K562 (cell line): Measurements from ENCODE around the gene JUNB. TPM values are rescaled to one million over a fixed set of nuclear protein-coding genes. Genes with fewer than 3 reads are reported as not detected.

ENCODE experiments used
- DMBX1 ChIP-seq: fragments of 250-450 bp; sonication (Bioruptor Pico); IDR thresholded peaks from 2 replicates; pipeline ENCODE4 v1.8.0; 2022; ENCODE audit warnings: inconsistent platforms, mild to moderate bottlenecking, moderate library complexity, borderline replicate concordance
- E2F6 ChIP-seq, 2 experiments: IDR thresholded peaks; 2 replicates each; pipeline ENCODE4 v1.6.1; 2011; ENCODE audit warnings: borderline replicate concordance in 1 of 2, control low read depth in 1 of 2, low read depth in 1 of 2, low read length in 1 of 2, mild to moderate bottlenecking in 1 of 2, mixed read lengths in 1 of 2, moderate library complexity in 1 of 2; ENCODE audit not compliant: insufficient read depth in 1 of 2, insufficient read length in 1 of 2, poor library complexity in 1 of 2, severe bottlenecking in 1 of 2; ENCODE audit errors: extremely low read depth in 1 of 2
- ELK3 ChIP-seq: fragments of 450-650 bp; formaldehyde crosslinking; IDR thresholded peaks from 2 replicates; pipeline ENCODE4 v1.4.0; 2020; ENCODE audit warnings: mild to moderate bottlenecking
- ETV1 ChIP-seq: fragments of 450-650 bp; conservative IDR thresholded peaks from 2 replicates; pipeline ENCODE4 v1.6.1; 2016; ENCODE audit warnings: missing genetic modification characterization, control low read depth, low read depth, missing compliant biosample characterization
- EZH2 ChIP-seq: IDR thresholded peaks from 2 replicates; pipeline ENCODE4 v1.6.1; 2012; ENCODE audit warnings: low read depth, mild to moderate bottlenecking, inconsistent platforms, low read length, borderline replicate concordance
- GATA2 ChIP-seq: sonication (generic); formaldehyde crosslinking; IDR thresholded peaks from 2 replicates; pipeline ENCODE4 v1.4.0; 2020; ENCODE audit warnings: mild to moderate bottlenecking, missing genetic modification reagents
- HMG20A ChIP-seq: fragments of 450-650 bp; formaldehyde crosslinking; conservative IDR thresholded peaks from 2 replicates; pipeline ENCODE4 v1.4.0; 2020; ENCODE audit warnings: mild to moderate bottlenecking, mixed read lengths
- HMGXB4 ChIP-seq: sonication (generic); formaldehyde crosslinking; IDR thresholded peaks from 2 replicates; pipeline ENCODE4 v1.8.1; 2023; ENCODE audit warnings: mild to moderate bottlenecking, missing genetic modification reagents
- MAZ ChIP-seq, 2 experiments: fragments of 450-650 bp in 1 of 2; sonication (generic) in 1 of 2; formaldehyde crosslinking; IDR thresholded peaks in 1 of 2; conservative IDR thresholded peaks in 1 of 2; 2 replicates each; pipeline versions ENCODE4 v1.4.0 to v1.5.0; 2020; ENCODE audit warnings: mild to moderate bottlenecking in 1 of 2, missing genetic modification reagents in 1 of 2
- MYNN ChIP-seq, 2 experiments: sonication (generic); formaldehyde crosslinking in 1 of 2; IDR thresholded peaks; 2 replicates each; pipeline versions ENCODE4 v1.5.0 to v1.6.1; 2016 to 2020; ENCODE audit warnings: antibody characterized with exemption in 1 of 2, missing genetic modification reagents in 1 of 2
- PHF21A ChIP-seq: fragments of 450-650 bp; IDR thresholded peaks from 2 replicates; pipeline ENCODE4 v1.6.1; 2017; ENCODE audit warnings: low read depth, borderline replicate concordance
- PML ChIP-seq: IDR thresholded peaks from 2 replicates; pipeline ENCODE4 v1.6.1; 2012; ENCODE audit warnings: low read length, inconsistent platforms
- SIX5 ChIP-seq, 2 experiments: IDR thresholded peaks; 2 replicates each; pipeline ENCODE4 v1.6.1; 2011; ENCODE audit warnings: low read length in 2 of 2, borderline replicate concordance in 1 of 2, low read depth in 1 of 2, mild to moderate bottlenecking in 1 of 2, moderate library complexity in 1 of 2; ENCODE audit not compliant: insufficient read depth in 1 of 2
- TEAD1 ChIP-seq, 2 experiments: fragments of 450-650 bp in 1 of 2; sonication (generic) in 1 of 2; formaldehyde crosslinking; IDR thresholded peaks; 2 replicates each; pipeline versions ENCODE4 v1.4.0 to v1.8.0; 2020 to 2022; ENCODE audit warnings: mild to moderate bottlenecking in 2 of 2, missing genetic modification reagents in 1 of 2
- ZFPM2 ChIP-seq: fragments of 250-450 bp; sonication (Bioruptor Pico); IDR thresholded peaks from 2 replicates; pipeline ENCODE4 v1.5.1; 2022; ENCODE audit warnings: mild to moderate bottlenecking
- ZNF197 ChIP-seq: fragments of 200-800 bp; sonication (Bioruptor generic); IDR thresholded peaks from 2 replicates; pipeline ENCODE4 v1.6.1; 2016; ENCODE audit warnings: low read depth, missing genetic modification characterization, missing compliant biosample characterization
- ZNF3 ChIP-seq: fragments of 250-450 bp; sonication (Bioruptor Pico); IDR thresholded peaks from 2 replicates; pipeline ENCODE4 v1.5.0; 2021; ENCODE audit warnings: mild to moderate bottlenecking, moderate library complexity
- ZNF507 ChIP-seq: conservative IDR thresholded peaks from 2 replicates; pipeline ENCODE4 v1.6.1; 2017; ENCODE audit warnings: missing genetic modification characterization, missing compliant biosample characterization
- ZNF639 ChIP-seq, 2 experiments: fragments of 200-800 bp in 1 of 2; sonication (Bioruptor generic) in 1 of 2; sonication (generic) in 1 of 2; formaldehyde crosslinking in 1 of 2; IDR thresholded peaks in 1 of 2; conservative IDR thresholded peaks in 1 of 2; 2 replicates each; pipeline versions ENCODE4 v1.5.0 to v1.6.1; 2016 to 2020; ENCODE audit warnings: missing compliant biosample characterization in 1 of 2, missing genetic modification characterization in 1 of 2, missing genetic modification reagents in 1 of 2
- polyA plus RNA-seq, 8 experiments: library from polyadenylated mRNA; depleted of rRNA in 4 of 8; stranded (reverse) in 5 of 8; unstranded in 3 of 8; fragments of >200 nt; fragmentation: Nextera tagmentation in 2 of 8; fragmentation: Illumina TruSeq in 1 of 8; extraction: Ambion mirVana in 2 of 8; extraction: Trizol in 1 of 8; gene quantifications; 2 replicates each; pipeline versions ENCODE4 v1.2.1 to v1.2.3, GENCODE V29; 2011 to 2014; ENCODE audit warnings: inconsistent platforms in 1 of 8, missing spikeins in 1 of 8
- total RNA-seq, 7 experiments: library from RNA; depleted of rRNA in 6 of 7; stranded (reverse); fragments of >200 nt in 6 of 7; fragmentation: Illumina TruSeq in 2 of 7; extraction: Trizol in 2 of 7; gene quantifications; 2 replicates each; pipeline versions ENCODE4 v1.2.1 to v1.2.3, GENCODE V29; 2011 to 2021; ENCODE audit warnings: low replicate concordance in 1 of 7

The JUNB gene
- total and polyA plus RNA-seq, 9 of the 15 experiments (the other 6 are each of a cell fraction or from before 2014, with no cell fraction given): 0.23 to 88.1 (median 13.1) TPM

GRCh38 chr19:12777217-12778016, 13.9 kb upstream of the JUNB start (continued):
- TF ChIP-seq EZH2: no peak
- peak; percentile 81 to 98 for TF ChIP-seq MAZ (CRISPR knock-in tag; conservative IDR thresholded peaks at IDR 0.05 in 1 of 2, IDR thresholded peaks at IDR 0.05 in 1 of 2)
- peak; percentile 60 for TF ChIP-seq GATA2 (CRISPR knock-in tag)
- TF ChIP-seq HMG20A (CRISPR knock-in tag): no peak
- TF ChIP-seq MYNN (IDR thresholded peaks at IDR 0.05): no peak
- no peak for TF ChIP-seq MYNN (CRISPR knock-in tag; IDR thresholded peaks at IDR 0.05)
- TF ChIP-seq ETV1 (tag): 0 out of 2 replicates have a peak, but pooled peaks have one; percentile 23
- peak; percentile 49; the same call in 1 of the 2 replicates for TF ChIP-seq PHF21A
- TF ChIP-seq PML: no peak
- peak in 1 of 2 experiments; percentile 42 for TF ChIP-seq E2F6 (IDR thresholded peaks at IDR 0.05; ENCODE audit: borderline replicate concordance in 1 of 2, extremely low read depth in 1 of 2, insufficient read depth in 1 of 2, insufficient read length in 1 of 2, low read depth in 1 of 2, low read length in 1 of 2, poor library complexity in 1 of 2, severe bottlenecking in 1 of 2)
- TF ChIP-seq TEAD1 (CRISPR knock-in tag; IDR thresholded peaks at IDR 0.05): 0 out of 4 replicates have a peak, but pooled peaks of 1 of the 2 experiments have one; percentile 18
- TF ChIP-seq ZNF639 (CRISPR knock-in tag; conservative IDR thresholded peaks at IDR 0.05 in 1 of 2, IDR thresholded peaks at IDR 0.05 in 1 of 2): 0 out of 4 replicates have a peak, but pooled peaks of 1 of the 2 experiments have one; percentile 1
- TF ChIP-seq HMGXB4 (CRISPR knock-in tag): peak; percentile 47; the same call in 1 of the 2 replicates
- TF ChIP-seq ZNF507 (tag): no peak
- 0 out of 2 replicates have a peak, but pooled peaks have one; percentile 45 for TF ChIP-seq DMBX1 (CRISPR knock-in tag)
- no peak for TF ChIP-seq SIX5 (IDR thresholded peaks at IDR 0.05; ENCODE audit: borderline replicate concordance in 1 of 2, insufficient read depth in 1 of 2, low read depth in 1 of 2, low read length in 2 of 2)
- TF ChIP-seq ZFPM2 (CRISPR knock-in tag): no peak
- no peak for TF ChIP-seq ZNF3 (CRISPR knock-in tag)
- no peak for TF ChIP-seq ELK3 (CRISPR knock-in tag)
- no peak for TF ChIP-seq ZNF197 (CRISPR knock-in tag)
